ENCODE data around the gene TBXAS1. TPM values are rescaled to one million over a fixed set of nuclear protein-coding genes. Genes with fewer than 3 reads are reported as not detected.

Gene TBXAS1
- polyA plus RNA-seq, 1 donor from 2014 or later: 0.93 TPM

GRCh38 chr7:139821349-139822105 is 7.5 kb upstream of the TBXAS1 start:
- Histone ChIP-seq H3K9me2 (ENCODE audit: insufficient read depth, low read length) (no peaks in the 10 kb centered on the region), H3F3A (ENCODE audit: insufficient read depth, low read length, poor library complexity, severe bottlenecking) (no peaks in the 10 kb centered on the region), H4K20me1 (ENCODE audit: insufficient read depth) (no peaks in the 10 kb centered on the region), H3K9ac (ENCODE audit: low read length) (no peak overlapping the region), H3K27me3 (ENCODE audit: insufficient read depth, low read depth, low read length) (no peaks in the 10 kb centered on the region), H3K9me3 (ENCODE audit: low read length) (no peaks in the 10 kb centered on the region), H3K27ac (ENCODE audit: low read length) (no peak overlapping the region), H3K4me2 (ENCODE audit: low read length) (no peak overlapping the region), H3K79me2 (replicated peaks; ENCODE audit: insufficient read depth, low read length) (no peaks in the 10 kb centered on the region), H3K36me3 (ENCODE audit: insufficient read depth, low read length) (no peaks in the 10 kb centered on the region), H3K4me3 (ENCODE audit: low read length) (no peak overlapping the region), H2AFZ (ENCODE audit: low read depth, low read length) (no peak overlapping the region)
- TF ChIP-seq SMC3 (conservative IDR thresholded peaks at IDR 0.05; ENCODE audit: poor library complexity): no peak
- no peak for TF ChIP-seq RAD21 (conservative IDR thresholded peaks at IDR 0.05)
- TF ChIP-seq MXI1 (conservative IDR thresholded peaks at IDR 0.05; ENCODE audit: poor library complexity, severe bottlenecking): no peak
- no peak for TF ChIP-seq EP300 (conservative IDR thresholded peaks at IDR 0.05; ENCODE audit: poor library complexity, severe bottlenecking)
- no peak for TF ChIP-seq CTCF (IDR thresholded peaks at IDR 0.05; ENCODE audit: poor library complexity, severe bottlenecking)
- no peak for TF ChIP-seq EZH2 (IDR thresholded peaks at IDR 0.05; ENCODE audit: borderline replicate concordance, insufficient read depth, low read length, poor library complexity, severe bottlenecking)
- no peak for TF ChIP-seq POLR2AphosphoS5 (IDR thresholded peaks at IDR 0.05)
- no peak for TF ChIP-seq TAF1 (IDR thresholded peaks at IDR 0.05; ENCODE audit: low read depth)
- TF ChIP-seq REST (IDR thresholded peaks at IDR 0.05; ENCODE audit: borderline replicate concordance): no peak

- H3K9me2 ChIP-seq (ENCODE audit: insufficient read depth, low read length): no peaks in the 10 kb centered on the region
Observed at GRCh38 chr7:139822855-139823254, 6.2 kb upstream of the TBXAS1 start.

More at GRCh38 chr7:139822855-139823254, 6.2 kb upstream of the TBXAS1 start:
- Histone ChIP-seq H3K4me2 (ENCODE audit: low read length) (no peak overlapping the region), H3K27ac (ENCODE audit: low read length) (no peak overlapping the region), H3K79me2 (replicated peaks; ENCODE audit: insufficient read depth, low read length) (no peaks in the 10 kb centered on the region), H3K4me3 (ENCODE audit: low read length) (no peak overlapping the region), H3F3A (ENCODE audit: insufficient read depth, low read length, poor library complexity, severe bottlenecking) (no peaks in the 10 kb centered on the region), H4K20me1 (ENCODE audit: insufficient read depth) (no peaks in the 10 kb centered on the region), H3K36me3 (ENCODE audit: insufficient read depth, low read length) (no peaks in the 10 kb centered on the region), H2AFZ (ENCODE audit: low read depth, low read length) (no peak overlapping the region), H3K9ac (ENCODE audit: low read length) (no peak overlapping the region), H3K9me3 (ENCODE audit: low read length) (no peaks in the 10 kb centered on the region), H3K27me3 (ENCODE audit: insufficient read depth, low read depth, low read length) (no peaks in the 10 kb centered on the region)
- TF ChIP-seq MXI1 (conservative IDR thresholded peaks at IDR 0.05; ENCODE audit: poor library complexity, severe bottlenecking) (no peak), EP300 (conservative IDR thresholded peaks at IDR 0.05; ENCODE audit: poor library complexity, severe bottlenecking) (no peak), SMC3 (conservative IDR thresholded peaks at IDR 0.05; ENCODE audit: poor library complexity) (no peak), EZH2 (IDR thresholded peaks at IDR 0.05; ENCODE audit: borderline replicate concordance, insufficient read depth, low read length, poor library complexity, severe bottlenecking) (no peak), POLR2AphosphoS5 (IDR thresholded peaks at IDR 0.05) (no peak), TAF1 (IDR thresholded peaks at IDR 0.05; ENCODE audit: low read depth) (no peak), REST (IDR thresholded peaks at IDR 0.05; ENCODE audit: borderline replicate concordance) (no peak), CTCF (IDR thresholded peaks at IDR 0.05; ENCODE audit: poor library complexity, severe bottlenecking) (no peak), RAD21 (conservative IDR thresholded peaks at IDR 0.05) (no peak)

All from neural cell (in vitro differentiated cells).